Stimulated activated CD4-positive, alpha-beta T cell treated with anti-CD3 and anti-CD28 coated beads, Interleukin-1b, Interleukin-23, amount 100 ng/mL, for 1 hour (primary cell): Measurements from ENCODE around the gene MYO5A.
"Not testable (repeated sequence)": the region's sequence is repeated elsewhere in the genome, so short reads cannot be mapped to it uniquely, and the experiment has no call there.

ENCODE experiments used
- DNase-seq, 2 donors: peaks; one replicate each; pipeline ENCODE4 v3.0.0-alpha.2; 2020; ENCODE audit warnings: low read depth in 2 of 2

Gene MYO5A

DNA sequence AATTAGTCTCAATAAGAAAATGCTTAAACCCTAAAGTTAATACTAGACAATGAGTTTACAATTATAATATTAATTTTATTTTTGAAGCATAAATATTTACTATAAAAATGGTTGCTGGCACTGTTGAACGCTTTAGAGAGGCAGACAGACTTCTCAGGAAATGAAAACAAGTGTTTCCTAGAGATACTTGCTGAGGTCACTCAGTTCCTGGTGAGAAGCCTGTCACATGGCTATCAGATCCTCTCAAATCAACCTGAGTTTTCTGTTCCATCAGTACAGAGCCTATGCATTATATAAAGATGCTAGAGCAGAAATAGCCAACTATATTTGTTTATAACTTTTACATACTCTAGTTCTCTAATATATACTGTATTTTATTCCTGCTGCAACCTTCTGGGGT lies 109.2 kb downstream of the MYO5A start:
- no peak for DNase-seq

DNA sequence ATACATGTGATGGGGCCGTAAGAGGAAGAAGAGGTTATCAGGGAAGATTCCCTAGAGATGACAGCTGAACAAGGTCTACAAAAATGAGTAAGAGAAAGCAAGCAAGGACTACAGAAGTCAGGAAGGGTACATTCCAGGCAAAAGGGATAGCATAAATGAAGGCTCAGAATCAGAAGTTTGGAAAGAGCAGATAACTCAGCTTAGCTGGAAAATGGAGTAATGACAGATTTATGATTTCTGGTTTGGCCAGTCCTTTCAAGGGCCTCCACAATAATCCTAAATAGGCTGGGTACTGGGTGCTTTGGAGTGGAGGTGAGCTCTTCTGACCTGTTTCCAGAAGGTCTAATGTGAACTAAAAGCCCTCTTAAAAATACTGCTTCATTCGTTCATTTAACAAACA lies 110.7 kb downstream of the MYO5A start:
- no peak for DNase-seq

DNA sequence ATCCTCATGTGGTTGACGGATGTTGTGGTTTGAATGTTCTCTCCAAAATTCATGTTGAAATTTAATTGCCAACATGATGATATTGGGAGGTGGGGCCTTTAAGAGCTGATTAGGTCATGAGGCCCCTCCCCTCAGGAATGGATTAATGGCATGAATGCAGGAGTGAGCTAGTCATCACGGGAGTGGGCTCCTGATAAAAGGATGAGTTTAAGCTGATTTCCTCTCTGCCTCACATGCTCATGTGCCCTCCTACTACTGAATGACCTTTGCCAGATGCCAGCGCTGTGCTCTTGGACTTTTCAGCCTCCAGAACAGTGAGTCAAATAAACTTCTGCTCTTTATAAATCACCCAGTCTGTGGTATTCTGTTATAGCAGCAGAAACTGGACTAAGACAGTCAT lies 111.2 kb downstream of the MYO5A start:
- no peak for DNase-seq

DNA sequence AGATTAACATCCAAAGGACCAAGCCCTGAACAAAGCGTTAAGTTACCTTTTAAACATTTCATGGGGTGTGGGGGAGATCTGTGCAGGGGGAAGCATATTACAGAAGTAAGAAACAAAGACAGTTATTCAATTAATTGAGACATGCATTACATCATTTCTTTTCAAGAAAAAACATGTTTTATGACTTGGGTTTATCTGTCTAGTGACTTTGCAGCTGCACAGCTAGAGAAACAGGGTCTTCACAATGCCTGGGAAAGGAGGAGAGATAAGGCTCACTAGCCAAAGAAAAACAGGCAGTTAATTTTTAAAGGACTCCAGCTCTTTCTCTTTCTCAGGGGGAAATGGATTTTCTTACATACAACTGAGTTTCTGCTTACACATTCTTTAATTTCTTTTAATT lies 112.1 kb downstream of the MYO5A start:
- not testable (repeated sequence) for DNase-seq

DNA sequence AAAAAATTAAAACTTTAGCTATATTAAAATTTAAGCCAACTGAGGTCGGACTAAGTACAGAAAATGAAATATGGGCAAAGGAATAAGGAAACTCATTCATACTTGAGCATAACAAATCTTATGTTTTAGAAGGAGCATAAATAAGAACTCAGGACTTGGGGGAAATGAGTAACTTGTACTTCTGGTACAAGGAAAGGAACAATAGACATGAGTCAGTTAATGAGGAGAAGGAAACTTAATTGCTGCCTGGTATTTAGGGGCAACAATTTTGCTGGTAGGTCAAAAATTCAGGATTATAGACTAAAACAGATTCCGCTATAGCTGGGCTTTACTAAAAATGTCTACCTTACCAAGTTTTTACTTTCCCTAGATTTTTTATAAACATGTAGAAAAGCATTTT lies 113.1 kb downstream of the MYO5A start:
- DNase-seq = no peak

DNA sequence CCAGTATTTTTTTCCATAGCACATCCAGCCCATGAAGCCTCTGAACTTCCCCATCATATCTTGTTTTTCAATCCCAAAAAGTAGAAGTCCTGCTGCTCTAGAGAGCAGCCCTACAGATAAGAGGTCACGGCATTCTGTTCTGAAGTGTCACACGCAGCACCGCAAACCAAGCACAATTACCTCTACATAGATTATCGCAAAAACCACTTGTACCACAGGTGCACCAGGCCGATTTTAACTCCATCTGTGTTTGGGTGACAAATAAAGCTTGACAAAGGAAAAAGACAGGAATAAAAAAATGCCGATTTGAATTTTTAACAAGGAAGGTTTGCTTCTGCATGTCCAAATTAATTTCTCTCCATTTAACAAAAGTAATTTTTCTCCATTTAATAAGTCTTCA lies 113.7 kb downstream of the MYO5A start:
- DNase-seq = no peak

DNA sequence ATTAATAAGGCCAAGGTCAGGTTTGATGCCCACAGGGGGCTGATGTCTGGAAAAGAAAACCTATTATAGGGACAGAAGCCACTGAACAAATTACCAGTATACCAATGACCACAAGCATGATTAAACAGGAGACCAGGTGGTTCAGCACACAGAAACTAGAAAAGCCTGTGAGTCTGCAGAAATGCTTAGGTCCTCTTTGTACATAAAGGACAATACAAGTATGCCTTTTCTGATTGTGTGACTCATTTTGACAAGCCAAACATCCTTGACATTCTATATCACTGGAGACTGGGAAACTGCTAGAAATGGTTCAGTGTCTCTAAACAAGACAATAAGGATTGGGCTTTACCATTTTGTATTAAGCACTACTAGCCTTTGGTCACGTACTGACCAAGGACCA lies 119.9 kb downstream of the MYO5A start:
- no peak for DNase-seq

DNA sequence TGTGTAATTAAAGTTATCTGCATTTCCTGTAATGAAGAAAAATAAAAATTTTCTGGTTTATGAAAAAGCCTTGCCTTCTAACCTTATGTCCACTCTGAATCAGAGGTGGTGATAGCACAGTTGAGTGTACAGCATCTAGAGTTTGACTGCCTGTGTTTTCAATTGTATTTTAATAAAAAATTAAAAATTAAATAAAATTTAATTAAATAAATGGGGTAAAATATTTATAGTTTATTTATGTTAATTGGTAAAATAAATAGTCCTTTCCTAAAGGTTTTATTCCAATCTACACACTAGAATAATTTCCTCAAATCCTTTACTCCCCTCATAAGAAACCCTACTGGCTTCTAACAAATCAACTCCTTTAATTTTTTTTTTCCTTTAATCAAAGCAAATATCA lies 121.3 kb downstream of the MYO5A start:
- DNase-seq = no peak

DNA sequence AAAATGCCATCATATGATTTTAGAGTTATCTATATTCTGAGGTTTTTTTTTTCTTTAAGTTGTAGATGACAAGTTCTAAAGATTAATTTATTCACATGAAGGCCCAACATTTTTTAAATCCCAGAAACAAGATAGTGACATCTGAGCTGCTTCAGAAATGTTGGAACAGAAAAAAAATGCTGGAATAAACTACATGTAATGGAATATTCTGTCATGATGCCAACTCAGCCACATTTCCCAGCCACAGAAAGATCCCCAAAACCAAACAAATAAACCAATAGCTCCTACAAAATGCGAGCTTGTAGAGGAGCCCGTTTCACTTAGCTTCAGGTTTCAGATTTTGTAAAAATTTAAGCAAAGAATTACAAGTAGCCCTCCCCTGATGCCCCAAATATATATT lies 122.1 kb downstream of the MYO5A start:
- no peak for DNase-seq

DNA sequence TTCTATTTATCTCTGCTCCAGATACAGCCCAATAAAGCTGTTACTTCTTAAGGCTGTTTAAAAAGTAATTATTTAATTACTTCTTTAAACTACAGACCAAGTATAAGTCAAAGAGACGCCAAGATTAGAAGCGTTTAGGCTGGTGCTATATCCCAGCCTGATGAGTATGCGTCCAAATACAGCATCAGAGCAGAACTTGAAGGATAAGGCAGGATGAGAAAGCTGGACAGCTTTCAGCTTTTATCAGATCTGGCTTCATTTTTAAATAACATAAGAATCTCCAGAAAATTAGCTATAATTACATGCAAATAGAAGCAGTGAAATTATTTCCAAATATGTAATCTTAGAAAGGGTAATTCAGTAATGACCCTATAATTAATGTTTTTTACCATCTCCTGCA lies 122.8 kb downstream of the MYO5A start:
- DNase-seq = no peak

DNA sequence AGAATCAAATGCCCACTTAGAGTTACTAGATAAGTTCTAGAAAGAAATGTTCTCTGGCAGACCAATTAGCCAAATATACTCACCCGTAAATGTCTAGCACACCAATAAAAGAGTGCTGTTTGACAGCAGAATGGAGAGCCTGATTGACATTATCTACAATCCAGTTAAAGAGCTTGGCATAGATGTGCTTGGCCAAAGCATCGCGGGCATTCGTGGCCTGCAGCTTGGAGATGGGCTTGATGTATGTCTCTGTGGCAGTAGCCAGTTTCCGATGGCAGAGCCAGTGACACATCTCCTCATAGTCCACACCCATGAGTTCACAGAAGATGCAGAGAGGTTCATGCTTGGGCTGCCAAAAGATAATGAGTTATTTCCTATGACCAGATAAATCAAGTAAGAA lies 131.6 kb downstream of the MYO5A start:
- no peak for DNase-seq

DNA sequence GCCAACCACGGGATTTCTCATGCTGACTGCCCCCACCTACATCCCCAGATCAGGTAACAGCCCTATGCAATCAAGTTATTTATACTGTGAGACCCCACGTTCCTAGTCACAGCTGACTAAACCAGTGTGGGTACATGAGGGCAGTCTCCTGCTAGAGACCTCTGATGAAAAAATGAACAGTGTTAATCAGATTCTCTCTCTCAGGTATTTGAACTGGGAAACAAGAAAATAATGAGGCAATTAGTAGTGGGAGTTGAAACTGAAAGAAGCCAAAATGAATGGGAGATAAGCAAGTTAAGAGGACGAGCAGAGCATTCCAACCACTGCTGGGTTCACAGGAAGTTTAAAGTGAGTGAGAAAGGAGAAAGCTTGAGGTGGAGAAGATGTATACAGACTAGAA lies 134.6 kb downstream of the MYO5A start:
- DNase-seq = no peak

DNA sequence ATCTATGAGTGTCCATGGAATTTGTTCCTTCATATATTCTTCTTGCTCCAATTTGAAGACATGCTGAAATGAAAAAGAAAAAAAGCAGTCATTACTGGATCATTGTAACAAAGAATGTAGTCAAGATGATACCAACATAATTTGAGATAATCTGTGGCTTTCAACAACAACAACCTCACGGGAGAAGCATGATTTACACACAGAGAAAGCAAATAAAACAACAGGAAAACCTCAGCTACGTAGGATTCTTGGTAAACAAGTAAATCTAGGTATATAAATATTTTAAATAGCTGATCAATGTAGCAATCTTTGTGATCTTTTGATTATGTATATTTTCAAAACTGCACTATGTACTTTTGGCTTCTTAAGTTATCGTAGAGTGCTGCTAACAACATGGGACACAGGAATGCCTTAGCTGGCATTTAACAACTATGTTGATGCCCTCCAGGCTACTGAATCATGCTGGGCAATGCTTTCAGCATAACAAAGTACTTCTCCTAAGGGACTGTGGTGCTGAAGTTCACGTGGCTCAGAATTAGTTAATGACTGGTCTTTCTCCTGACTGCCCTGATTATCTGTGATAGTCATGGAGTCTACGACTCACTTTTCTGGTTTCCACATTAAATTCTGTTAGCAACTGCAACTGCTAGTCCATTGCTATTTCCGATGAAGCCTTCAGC lies 136.5 kb downstream of the MYO5A start:
- no peak for DNase-seq

DNA sequence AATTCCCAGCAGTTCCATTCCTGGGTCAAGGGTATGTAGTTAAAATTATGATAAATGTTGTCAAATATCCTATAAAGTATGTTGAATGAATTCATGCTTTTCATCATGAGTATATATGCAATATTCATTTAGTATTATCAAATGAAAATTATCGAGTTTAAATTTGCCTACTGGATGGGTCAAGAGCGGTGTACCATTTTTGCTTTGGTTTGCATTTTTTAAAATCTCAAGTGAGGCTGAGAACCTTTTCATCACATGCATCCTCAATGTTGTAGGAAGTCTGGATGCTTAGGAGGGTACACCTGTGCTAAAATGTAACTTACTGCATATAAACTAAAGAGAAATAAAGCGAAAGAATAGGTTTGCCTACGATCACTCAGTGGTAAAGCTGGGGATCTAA lies 137.6 kb downstream of the MYO5A start:
- no peak for DNase-seq

DNA sequence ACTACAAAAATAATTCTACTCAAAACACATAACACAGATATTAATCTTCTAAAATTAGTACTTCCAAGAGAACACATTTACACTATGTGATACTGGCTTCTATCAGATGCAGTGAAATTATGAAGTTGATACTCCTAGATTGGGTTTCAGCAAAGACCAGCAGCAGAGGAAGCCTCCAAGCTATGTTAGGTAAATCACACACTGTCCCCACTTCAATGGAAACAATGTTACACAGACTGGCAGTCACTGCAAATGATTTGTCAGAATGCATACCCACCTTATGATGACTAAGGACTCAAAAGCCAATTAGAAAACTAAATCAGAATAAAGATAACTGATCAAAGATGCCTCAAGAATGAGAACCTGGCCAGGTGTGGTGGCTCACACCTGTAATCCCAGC lies 143.0 kb downstream of the MYO5A start:
- no peak for DNase-seq

DNA sequence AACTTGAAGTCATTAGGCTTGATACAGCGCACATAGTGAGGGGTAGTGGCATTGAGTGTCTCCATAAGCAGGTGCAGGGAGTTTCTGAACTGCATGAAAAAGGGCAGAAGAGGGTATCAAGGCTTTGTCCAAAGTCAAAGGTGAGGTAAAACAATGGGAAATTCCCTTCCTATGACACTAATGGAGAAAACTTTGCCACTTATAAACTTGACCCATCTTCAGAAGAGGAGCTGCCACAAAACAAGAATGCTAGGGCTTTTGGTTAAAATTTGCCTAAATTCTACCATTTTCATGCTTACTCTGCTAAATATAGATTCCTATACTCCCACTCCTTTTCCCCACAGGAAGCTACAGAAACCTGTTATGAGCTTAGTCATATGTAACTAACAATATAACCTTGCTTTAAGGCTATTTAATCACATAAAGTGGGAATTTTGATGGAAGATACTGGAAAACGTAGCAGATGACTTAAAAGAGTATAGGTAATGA lies 145.5 kb downstream of the MYO5A start:
- DNase-seq = no peak

DNA sequence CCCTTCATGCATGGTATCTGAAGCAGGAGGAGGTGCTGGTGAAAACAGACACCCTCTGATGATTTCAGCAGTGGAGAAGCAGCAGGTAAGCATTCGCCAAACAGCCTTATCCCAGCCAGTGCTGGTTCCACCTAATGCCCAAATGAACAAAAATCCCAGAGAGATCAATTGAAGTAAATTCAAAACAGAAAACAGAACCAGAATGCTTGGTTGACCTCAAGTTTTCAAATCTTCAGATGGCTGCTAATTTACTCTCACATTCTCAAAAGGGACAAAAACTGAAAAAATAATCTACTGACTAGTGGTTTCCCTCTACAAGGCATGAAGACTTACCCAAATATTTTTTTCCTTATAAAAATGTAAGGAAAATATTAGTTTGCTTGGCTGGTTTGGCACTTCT lies 146.0 kb downstream of the MYO5A start:
- DNase-seq = no peak

DNA sequence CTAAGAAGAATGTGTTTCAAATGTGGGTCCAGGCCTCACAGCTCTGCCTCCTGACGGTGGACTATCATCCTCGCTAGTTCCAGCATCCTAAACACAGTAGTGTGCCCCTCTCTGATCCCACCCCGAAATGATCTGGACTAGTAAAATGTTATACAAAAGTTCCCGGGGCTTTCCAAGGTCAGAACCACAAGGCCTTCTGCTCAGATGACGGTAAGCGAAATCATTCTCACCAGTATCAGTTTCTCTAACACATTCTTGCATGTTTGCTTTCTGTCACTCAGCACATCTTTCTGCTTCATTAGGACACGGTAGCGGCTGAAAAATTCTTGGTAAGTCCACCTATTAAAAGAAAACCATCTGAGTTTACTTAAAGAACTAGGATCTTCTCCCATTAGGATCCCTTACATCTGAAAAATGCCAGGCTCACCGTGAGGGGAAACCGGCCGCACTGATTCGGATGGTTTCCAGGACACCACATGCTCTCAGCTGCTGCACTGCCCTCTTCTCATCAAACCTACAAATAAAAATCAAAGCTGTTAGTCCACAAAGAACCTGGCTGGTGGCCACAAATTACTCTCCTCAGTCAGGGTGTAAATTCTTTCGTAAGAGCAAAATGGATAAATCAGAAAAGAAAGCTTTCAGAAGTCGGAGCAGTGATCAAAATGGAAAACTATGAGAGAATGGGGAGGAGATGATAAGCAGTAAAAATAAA lies 149.1 kb downstream of the MYO5A start:
- no peak for DNase-seq

DNA sequence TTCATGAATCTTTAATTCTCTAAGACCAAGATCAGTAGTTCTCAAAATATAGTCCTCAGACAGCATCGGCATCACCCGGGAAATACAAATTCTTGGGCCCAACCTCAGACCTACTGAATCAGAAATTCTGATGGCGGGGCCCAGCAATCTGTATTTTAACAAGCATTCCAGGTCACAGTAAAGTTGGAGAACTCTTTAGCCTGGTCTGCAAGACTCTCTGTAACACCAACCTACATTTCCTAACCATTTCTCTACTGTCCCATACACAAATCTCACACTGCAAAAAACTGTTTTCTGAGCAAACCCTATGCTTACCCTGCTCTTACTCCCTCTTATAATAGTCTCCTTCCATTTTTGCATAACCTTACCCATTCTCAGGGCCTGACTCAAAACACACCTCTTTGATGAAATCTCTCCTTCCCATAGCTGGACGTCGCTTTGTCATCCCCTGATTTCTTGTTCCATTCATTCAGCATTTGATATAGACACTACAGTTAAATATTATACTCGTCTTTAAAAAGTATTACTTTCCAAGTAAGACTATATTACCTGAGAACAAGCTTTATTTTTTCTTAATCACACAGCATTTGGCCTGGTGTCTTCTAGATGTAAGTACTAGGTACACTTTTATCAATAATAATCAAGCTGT lies 149.8 kb downstream of the MYO5A start:
- no peak for DNase-seq

DNA sequence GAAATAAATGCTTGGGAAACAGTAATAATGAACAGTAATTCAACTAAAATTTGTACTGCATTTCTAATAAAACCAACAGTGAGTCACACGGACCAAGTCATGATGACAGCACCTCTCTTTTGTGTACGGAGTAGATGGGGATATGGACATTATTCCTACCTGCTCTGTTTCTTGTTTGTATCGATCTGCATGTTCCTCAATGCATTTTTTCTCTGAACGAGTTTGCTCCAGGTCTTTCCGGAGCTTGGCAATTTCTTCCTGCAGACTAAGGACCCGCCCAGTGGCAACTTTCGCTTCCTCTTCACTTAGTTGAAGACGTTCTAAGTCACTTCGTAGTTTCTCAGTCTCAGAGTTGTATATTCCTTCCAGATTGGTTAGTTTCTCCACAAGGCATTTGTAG lies 158.7 kb downstream of the MYO5A start:
- DNase-seq = no peak

DNA sequence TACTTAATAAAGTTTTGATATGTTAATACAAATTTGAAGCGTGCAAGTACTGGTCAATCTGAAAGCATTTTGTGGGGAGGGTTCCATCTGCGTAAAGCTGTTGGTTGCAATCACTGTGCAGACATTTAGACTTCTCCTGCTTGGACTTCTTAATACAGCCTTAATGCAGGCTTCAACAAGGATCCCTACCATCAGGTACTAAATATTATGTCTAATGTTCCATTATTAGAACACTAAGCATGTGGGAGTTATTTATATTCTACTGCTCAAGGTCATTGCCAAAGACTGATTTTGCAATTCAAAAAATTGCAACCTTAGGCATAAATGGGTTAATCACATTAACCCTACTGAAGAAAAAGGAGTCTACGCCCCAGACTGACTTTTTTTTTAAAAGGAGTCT lies 159.2 kb downstream of the MYO5A start:
- DNase-seq = no peak

DNA sequence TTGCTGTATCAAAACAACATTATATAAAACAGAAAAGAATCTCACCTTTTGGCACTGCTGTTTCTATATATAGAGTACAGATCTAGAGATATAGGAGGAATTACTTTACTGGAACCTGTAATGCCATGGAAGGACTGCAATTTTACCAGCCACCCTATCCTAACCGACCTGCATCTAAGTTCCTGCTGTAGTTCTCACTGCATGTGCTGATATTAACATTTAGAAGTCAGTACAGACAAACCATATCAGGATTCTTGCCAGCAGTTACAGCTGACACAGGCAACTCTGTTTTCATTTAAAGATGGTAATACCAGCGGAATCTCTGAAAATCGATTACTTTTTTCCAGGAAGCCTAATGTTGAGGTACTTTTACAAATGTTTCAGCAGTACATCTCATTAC lies 159.7 kb downstream of the MYO5A start:
- DNase-seq = no peak

DNA sequence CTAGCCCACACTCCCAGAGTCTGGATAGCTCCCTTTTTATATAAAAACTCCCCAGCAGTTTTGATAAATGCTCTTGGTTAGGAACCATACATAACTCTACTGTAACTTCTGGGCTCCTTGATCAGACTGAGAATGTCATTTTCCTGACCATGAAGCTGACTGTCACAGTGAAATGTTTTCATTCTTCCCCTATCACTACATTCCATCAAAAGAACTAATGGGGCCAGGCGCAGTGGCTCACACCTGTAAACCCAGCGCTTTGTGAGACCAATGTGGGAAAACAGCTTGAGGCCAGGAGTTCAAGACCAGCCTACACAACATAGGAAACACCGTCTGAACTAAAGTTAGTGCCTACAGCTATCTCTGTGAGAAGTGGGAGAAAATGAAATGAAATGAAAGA lies 160.3 kb downstream of the MYO5A start:
- no peak for DNase-seq
